ENCODE data around the gene PUDP.

Gene PUDP

GRCh38 chrX:7143941-7144525, 3.9 kb downstream of the PUDP start:
- Histone ChIP-seq H3K4me1 (peaks cover 20 to 45% (median 38%) of the 10 kb centered on the region in 10 experiments), H3K27me3 (no peaks in the 10 kb centered on the region), H3K9me3 (replicated peaks in 1 of 11) (peaks cover 0 to 46% (median 33%) of the 10 kb centered on the region in 11 experiments; a peak in 17 of 22 replicates), H3K27ac (peak overlapping the region in 3 of 11 experiments; percentile 21 to 44 (median 29); a peak in 2 of 22 replicates), H4K20me1 (peaks cover 0 to 4% (median 0%) of the 10 kb centered on the region in 11 experiments; a peak in 3 of 22 replicates), H3K4me3 (no peak overlapping the region), H3K4me2 (peak overlapping the region in 8 of 11 experiments; percentile 6 to 90 (median 58); a peak in 12 of 22 replicates), H3K36me3 (peaks cover 25 to 54% (median 41%) of the 10 kb centered on the region in 11 experiments), H3K9ac (no peak overlapping the region)
- TF ChIP-seq Cebpa-rat (IDR thresholded peaks at IDR 0.05) = no peak

GRCh38 chrX:7143076-7143475, 4.9 kb downstream of the PUDP start:
- Histone ChIP-seq H3K9me3 (replicated peaks in 1 of 11) (peaks cover 0 to 54% (median 37%) of the 10 kb centered on the region in 11 experiments; a peak in 17 of 22 replicates), H4K20me1 (peaks cover 0 to 4% (median 0%) of the 10 kb centered on the region in 11 experiments; a peak in 3 of 22 replicates), H3K27ac (no peak overlapping the region), H3K27me3 (no peaks in the 10 kb centered on the region), H3K4me3 (no peak overlapping the region), H3K36me3 (peaks cover 27 to 64% (median 51%) of the 10 kb centered on the region in 11 experiments), H3K9ac (no peak overlapping the region), H3K4me2 (no peak overlapping the region), H3K4me1 (peaks cover 20 to 40% (median 33%) of the 10 kb centered on the region in 10 experiments)
- TF ChIP-seq Cebpa-rat (IDR thresholded peaks at IDR 0.05) = no peak

- no peak overlapping the region for H3K9ac ChIP-seq
- TF ChIP-seq Cebpa-rat (IDR thresholded peaks at IDR 0.05) = no peak
- no peak overlapping the region for H3K27ac ChIP-seq
- no peak overlapping the region for H3K4me3 ChIP-seq
- peaks cover 0 to 63% (median 39%) of the 10 kb centered on the region in 11 experiments; a peak in 17 of 22 replicates for H3K9me3 ChIP-seq (replicated peaks in 1 of 11)
- peaks cover 27 to 73% (median 59%) of the 10 kb centered on the region in 11 experiments for H3K36me3 ChIP-seq
- H3K4me2 ChIP-seq = no peak overlapping the region
- H3K4me1 ChIP-seq = peaks cover 15 to 31% (median 23%) of the 10 kb centered on the region in 10 experiments; a peak in 16 of 20 replicates
- H3K27me3 ChIP-seq = no peaks in the 10 kb centered on the region
- peaks cover 0 to 19% (median 5%) of the 10 kb centered on the region in 11 experiments; a peak in 8 of 22 replicates for H4K20me1 ChIP-seq
These were observed 8.5 kb downstream of the PUDP start for GRCh38 chrX:7139202-7140081.

DNA sequence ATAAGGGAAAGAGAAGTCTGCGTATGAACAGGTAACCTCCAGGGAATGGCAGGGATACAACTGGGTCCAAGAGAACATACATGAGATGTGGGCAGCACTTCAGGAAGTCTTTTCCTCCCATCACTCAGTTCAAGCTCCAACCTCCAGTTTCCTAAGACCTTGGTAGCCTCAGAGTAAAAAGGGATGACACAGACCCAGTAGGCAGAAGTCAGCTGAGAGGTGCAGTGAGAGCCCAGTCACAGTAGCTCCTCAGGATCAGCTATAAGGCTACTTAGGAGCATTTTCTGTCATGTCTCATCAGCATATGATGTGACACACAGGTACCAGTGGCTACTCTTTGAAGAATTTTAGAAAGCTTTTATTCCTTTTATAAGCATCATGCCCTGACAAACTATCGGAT, 13.0 kb downstream of the PUDP start:
- H3K36me3 ChIP-seq = peaks cover 16 to 68% (median 56%) of the 10 kb centered on the region in 11 experiments
- peaks cover 0 to 31% (median 9%) of the 10 kb centered on the region in 11 experiments; a peak in 10 of 22 replicates for H4K20me1 ChIP-seq
- TF ChIP-seq Cebpa-rat (IDR thresholded peaks at IDR 0.05) = no peak
- H3K27ac ChIP-seq = no peak overlapping the region; a peak in 1 of 22 replicates
- peak overlapping the region in 4 of 11 experiments; percentile 6 to 42 (median 24); a peak in 5 of 22 replicates for H3K4me2 ChIP-seq
- H3K9me3 ChIP-seq (replicated peaks in 1 of 11) = peaks cover 4 to 63% (median 44%) of the 10 kb centered on the region in 11 experiments; a peak in 21 of 22 replicates
- H3K4me1 ChIP-seq = peaks cover 26 to 47% (median 33%) of the 10 kb centered on the region in 10 experiments
- H3K9ac ChIP-seq = no peak overlapping the region
- no peak overlapping the region for H3K4me3 ChIP-seq
- no peaks in the 10 kb centered on the region for H3K27me3 ChIP-seq

DNA sequence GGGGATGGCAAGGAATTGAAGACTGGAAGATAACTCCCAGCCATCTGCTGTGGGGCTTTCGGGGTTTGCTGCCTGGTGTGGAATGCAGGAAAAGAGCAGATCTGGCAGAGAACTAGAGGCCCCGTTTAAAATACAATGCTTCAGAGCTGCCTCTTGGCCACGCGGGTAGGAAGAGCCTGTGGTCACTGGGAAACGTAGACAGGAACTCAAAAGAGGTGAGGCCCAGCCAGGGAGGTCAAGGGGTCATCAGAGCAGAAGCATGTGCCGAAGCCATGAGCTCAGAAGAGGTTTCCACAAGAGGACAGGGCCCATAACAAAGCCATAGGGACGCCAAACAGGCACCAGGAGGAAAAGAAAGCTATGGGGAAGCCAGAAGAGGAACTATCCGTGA, 14.9 kb downstream of the PUDP start:
- Histone ChIP-seq H3K36me3 (peaks cover 22 to 68% (median 59%) of the 10 kb centered on the region in 11 experiments), H4K20me1 (peaks cover 0 to 31% (median 8%) of the 10 kb centered on the region in 11 experiments; a peak in 10 of 22 replicates), H3K4me3 (no peak overlapping the region), H3K9ac (peak overlapping the region in 4 of 11 experiments; percentile 18 to 48 (median 36); a peak in 4 of 22 replicates), H3K4me1 (peaks cover 26 to 47% (median 33%) of the 10 kb centered on the region in 10 experiments), H3K27ac (peak overlapping the region in 10 of 11 experiments; percentile 11 to 65 (median 44); a peak in 18 of 22 replicates), H3K9me3 (replicated peaks in 1 of 11) (peaks cover 23 to 64% (median 52%) of the 10 kb centered on the region in 11 experiments), H3K4me2 (peak overlapping the region; percentile 14 to 81 (median 35); a peak in 17 of 22 replicates), H3K27me3 (no peaks in the 10 kb centered on the region)
- no peak for TF ChIP-seq Cebpa-rat (IDR thresholded peaks at IDR 0.05)

DNA sequence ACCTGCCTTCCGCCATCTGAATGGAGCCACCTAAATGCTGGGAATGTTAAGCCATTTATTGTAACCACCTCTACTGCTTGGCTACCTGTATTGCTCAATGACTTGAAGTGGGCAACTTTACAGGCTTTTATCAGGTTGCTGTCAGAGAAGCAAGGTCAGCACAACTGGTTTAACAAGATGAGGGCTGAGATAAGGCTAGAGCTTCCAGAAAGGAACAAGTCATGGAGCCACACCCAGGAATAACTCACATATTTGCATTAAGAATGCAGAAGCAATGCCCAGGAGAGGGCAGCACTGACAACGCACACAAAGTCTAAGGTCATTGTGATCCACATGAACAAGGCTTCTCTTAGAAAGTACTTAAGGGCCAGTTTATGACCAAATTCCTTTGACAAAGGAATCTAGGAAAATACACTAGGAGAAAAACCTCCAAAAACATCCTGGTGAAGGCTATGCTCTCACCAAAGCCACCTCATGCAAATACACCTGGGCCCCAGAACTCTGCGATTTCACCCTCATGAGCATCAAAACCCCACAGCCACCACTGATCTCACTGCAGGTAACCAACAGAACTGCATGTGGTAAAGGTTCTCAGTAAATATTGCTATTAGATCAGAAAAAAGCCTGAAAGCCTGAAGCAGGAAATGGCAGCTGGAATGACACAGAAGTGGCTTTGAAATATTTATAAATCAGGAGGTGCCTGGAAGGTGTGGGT, 15.5 kb downstream of the PUDP start:
- no peak for TF ChIP-seq Cebpa-rat (IDR thresholded peaks at IDR 0.05)
- Histone ChIP-seq H4K20me1 (peaks cover 0 to 30% (median 7%) of the 10 kb centered on the region in 11 experiments; a peak in 10 of 22 replicates), H3K9ac (peak overlapping the region in 3 of 11 experiments; percentile 32 to 48 (median 40); a peak in 4 of 22 replicates), H3K36me3 (peaks cover 22 to 67% (median 55%) of the 10 kb centered on the region in 11 experiments), H3K4me2 (peak overlapping the region; percentile 14 to 81 (median 35); a peak in 16 of 22 replicates), H3K4me3 (no peak overlapping the region), H3K27ac (peak overlapping the region in 10 of 11 experiments; percentile 11 to 65 (median 44); a peak in 18 of 22 replicates), H3K27me3 (no peaks in the 10 kb centered on the region), H3K4me1 (peaks cover 26 to 47% (median 33%) of the 10 kb centered on the region in 10 experiments), H3K9me3 (replicated peaks in 1 of 11) (peaks cover 26 to 63% (median 52%) of the 10 kb centered on the region in 11 experiments)

- peaks cover 34 to 68% (median 60%) of the 10 kb centered on the region in 11 experiments for H3K9me3 ChIP-seq (replicated peaks in 1 of 11)
- no peak overlapping the region for H3K27ac ChIP-seq
- H4K20me1 ChIP-seq = peaks cover 0 to 30% (median 7%) of the 10 kb centered on the region in 11 experiments; a peak in 10 of 22 replicates
- peaks cover 29 to 73% (median 61%) of the 10 kb centered on the region in 11 experiments for H3K36me3 ChIP-seq
- H3K9ac ChIP-seq = no peak overlapping the region
- H3K4me2 ChIP-seq = no peak overlapping the region
- no peak for TF ChIP-seq Cebpa-rat (IDR thresholded peaks at IDR 0.05)
- H3K4me3 ChIP-seq = no peak overlapping the region
- peaks cover 26 to 47% (median 33%) of the 10 kb centered on the region in 10 experiments for H3K4me1 ChIP-seq
- no peaks in the 10 kb centered on the region for H3K27me3 ChIP-seq
These were observed 16.3 kb downstream of the PUDP start for GRCh38 chrX:7131621-7132020.

- Histone ChIP-seq H3K27me3 (no peaks in the 10 kb centered on the region), H3K36me3 (peaks cover 46 to 99% (median 84%) of the 10 kb centered on the region in 11 experiments), H3K4me1 (peaks cover 0 to 6% (median under 1%) of the 10 kb centered on the region in 10 experiments; a peak in 7 of 20 replicates), H3K9ac (no peak overlapping the region), H3K9me3 (replicated peaks in 1 of 11) (peaks cover 67 to 100% (median 93%) of the 10 kb centered on the region in 11 experiments), H4K20me1 (no peaks in the 10 kb centered on the region; a peak in 1 of 22 replicates), H3K27ac (no peak overlapping the region), H3K4me3 (no peak overlapping the region), H3K4me2 (no peak overlapping the region)
- no peak for TF ChIP-seq Cebpa-rat (IDR thresholded peaks at IDR 0.05)
These were observed 20.9 kb downstream of the PUDP start for GRCh38 chrX:7127056-7127455.
